Coronary artery (tissue), 2 donors: Measurements from ENCODE around the gene EN2.

ENCODE experiments used
- DNase-seq: peaks from one replicate; pipeline ENCODE4 v3.0.0-alpha.2; 2017; ENCODE audit warnings: low spot score
- H3K27ac ChIP-seq, 2 donors: fragments of 200-600 bp; sonication (generic); one replicate each; pipeline ENCODE4 v1.5.1; 2016 to 2019
- H3K4me3 ChIP-seq: fragments of 200-600 bp; sonication (generic); 2 replicates; pipeline ENCODE4 v1.5.1; 2016; ENCODE audit warnings: mild to moderate bottlenecking, moderate library complexity
- CTCF ChIP-seq: fragments of 200-600 bp; sonication (generic); IDR thresholded peaks from one replicate; pipeline ENCODE4 v1.5.1; 2019; ENCODE audit warnings: antibody characterized with exemption

The EN2 gene

GRCh38 chr7:155422599-155423336 is 35.2 kb upstream of the EN2 start:
- TF ChIP-seq CTCF: no peak
- Histone ChIP-seq H3K4me3 (no peak overlapping the region), H3K27ac (no peak overlapping the region)
- DNase-seq: no peak

- H3K27ac ChIP-seq: no peak overlapping the region
- H3K4me3 ChIP-seq: no peak overlapping the region
- no peak for DNase-seq
- no peak for TF ChIP-seq CTCF
These were observed 34.3 kb upstream of the EN2 start for GRCh38 chr7:155423337-155424285.

GRCh38 chr7:155424301-155425010 is 33.5 kb upstream of the EN2 start:
- Histone ChIP-seq H3K27ac (no peak overlapping the region), H3K4me3 (no peak overlapping the region)
- no peak for DNase-seq
- TF ChIP-seq CTCF: no peak

- no peak overlapping the region for H3K27ac ChIP-seq
- no peak for DNase-seq
- TF ChIP-seq CTCF: no peak
- H3K4me3 ChIP-seq: no peak overlapping the region
These were observed 33.0 kb upstream of the EN2 start for GRCh38 chr7:155425011-155425340.

- no peak for TF ChIP-seq CTCF
- Histone ChIP-seq H3K27ac (no peak overlapping the region), H3K4me3 (no peak overlapping the region)
- no peak for DNase-seq
These were observed 32.0 kb upstream of the EN2 start for GRCh38 chr7:155425887-155426286.

- DNase-seq: no peak
- TF ChIP-seq CTCF: no peak
- Histone ChIP-seq H3K4me3 (no peak overlapping the region), H3K27ac (no peak overlapping the region)
These were observed 31.2 kb upstream of the EN2 start for GRCh38 chr7:155426543-155427410.
